Activated CD4-positive, alpha-beta T cell treated with anti-CD3 and anti-CD28 coated beads, Interleukin-2, amount 50 U/mL, for 24 hours (primary cell): ENCODE data around the gene SEMA4A.
"Not testable (repeated sequence)": the region's sequence is repeated elsewhere in the genome, so short reads cannot be mapped to it uniquely, and the experiment has no call there.

Experiments used
- DNase-seq, 2 donors: peaks; one replicate each; pipeline ENCODE4 v3.0.0-alpha.2; 2020; ENCODE audit warnings: low read depth in 1 of 2, low spot score in 1 of 2

Gene SEMA4A

GRCh38 chr1:156118177-156118868 is 35.1 kb upstream of the SEMA4A start:
- DNase-seq = no peak

- DNase-seq = no peak
Observed at GRCh38 chr1:156119503-156120209, 33.7 kb upstream of the SEMA4A start.

DNA sequence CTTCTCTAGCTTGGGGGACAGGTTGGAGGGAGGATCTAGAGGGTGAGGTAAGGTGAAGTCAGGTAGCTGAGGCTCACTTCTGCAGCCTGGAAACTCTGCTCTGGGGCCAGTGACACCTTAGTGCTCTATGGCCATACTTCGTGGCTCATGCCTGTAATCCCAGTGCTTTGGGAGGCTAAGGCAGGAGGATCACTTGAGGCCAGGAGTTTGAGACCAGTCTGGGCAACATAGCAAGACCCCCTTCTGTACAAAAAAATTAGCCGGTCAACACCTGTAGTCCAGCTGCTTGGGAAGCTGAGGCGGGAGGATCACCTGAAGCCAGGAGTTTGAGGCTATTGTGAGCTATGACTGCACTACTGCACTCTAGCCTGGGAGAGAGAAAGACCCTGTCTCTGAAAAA is 33.1 kb upstream of the SEMA4A start:
- no peak for DNase-seq

- not testable (repeated sequence) for DNase-seq
Observed at GRCh38 chr1:156121005-156121404, 32.4 kb upstream of the SEMA4A start.

DNA sequence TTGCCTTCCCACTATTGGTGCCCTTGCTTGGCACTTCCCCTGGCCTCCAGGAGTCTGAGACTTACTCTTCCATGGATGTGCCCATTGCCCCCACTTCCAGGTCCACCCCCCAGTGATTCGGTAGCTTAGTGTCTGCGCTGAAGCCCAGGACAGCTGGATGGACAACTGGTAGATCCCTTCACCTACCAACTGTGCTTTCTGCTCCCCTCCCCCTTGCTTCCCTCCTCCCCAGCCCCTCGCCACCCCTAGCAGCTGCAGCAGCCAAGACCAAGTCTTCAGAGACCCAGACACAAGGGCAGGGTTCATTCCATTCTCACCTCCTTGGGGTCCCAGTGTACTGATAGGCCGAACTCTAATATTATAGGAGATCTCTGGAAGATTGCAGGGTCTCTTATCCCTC is 31.9 kb upstream of the SEMA4A start:
- no peak for DNase-seq

DNA sequence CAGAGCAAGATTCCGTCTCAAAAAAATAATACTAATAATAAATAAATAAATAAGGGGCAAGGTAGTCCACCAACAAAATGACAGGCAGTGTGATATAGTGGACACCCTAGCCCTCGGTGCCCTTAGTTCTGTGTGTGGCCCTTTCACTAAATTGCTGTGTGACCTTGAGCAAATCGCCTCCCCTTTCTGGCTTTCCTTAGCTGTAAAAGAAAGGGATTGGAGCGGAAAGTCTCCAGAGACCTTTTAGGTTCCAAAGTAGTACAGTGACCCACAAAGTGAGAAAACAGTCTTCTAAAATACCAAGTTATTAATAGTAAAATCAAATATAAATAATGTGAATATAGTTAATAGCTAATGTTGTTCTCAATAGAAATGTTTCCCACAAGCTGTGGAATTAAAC is 31.3 kb upstream of the SEMA4A start:
- DNase-seq = no peak

DNA sequence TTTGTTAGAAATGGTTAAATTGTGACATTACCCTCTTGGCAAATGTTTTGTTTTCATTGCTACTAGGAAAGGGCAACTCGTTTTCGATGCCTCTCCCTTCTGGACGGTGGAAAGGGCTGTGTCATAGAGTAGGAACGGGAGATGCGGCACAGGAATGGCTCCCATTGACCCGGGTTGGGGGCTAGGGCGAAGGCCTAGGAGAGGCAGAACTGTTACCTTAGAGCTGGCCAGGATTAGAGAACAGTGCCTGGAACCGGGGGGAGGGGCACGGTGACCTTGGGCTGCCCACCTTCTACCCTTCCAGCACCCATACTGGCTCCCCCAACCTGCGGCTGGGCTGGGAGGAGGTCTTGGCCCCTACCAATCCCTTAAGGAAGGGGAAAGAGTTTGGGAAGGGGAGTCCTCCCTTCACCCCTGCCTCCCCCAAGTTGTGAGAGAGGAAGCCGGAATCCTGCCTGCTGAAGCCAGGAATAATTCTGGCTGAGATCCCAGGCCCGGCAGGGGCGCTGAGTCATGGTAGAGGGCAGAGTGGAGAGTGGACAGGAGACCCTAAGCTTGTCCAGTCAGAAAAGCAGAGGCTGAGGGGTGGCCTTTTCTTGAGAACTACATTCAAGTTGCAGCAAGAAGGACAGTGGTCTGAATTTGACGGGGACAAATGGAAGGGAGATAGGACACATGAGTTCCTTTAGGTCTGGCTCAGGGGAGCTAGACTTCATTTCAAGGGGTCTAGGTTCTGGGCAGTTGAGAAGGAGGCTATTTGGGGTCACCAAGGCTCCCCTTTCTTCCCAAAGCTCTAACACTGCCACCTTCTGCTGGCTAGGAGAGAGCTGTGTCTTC is 30.6 kb upstream of the SEMA4A start:
- no peak for DNase-seq

DNA sequence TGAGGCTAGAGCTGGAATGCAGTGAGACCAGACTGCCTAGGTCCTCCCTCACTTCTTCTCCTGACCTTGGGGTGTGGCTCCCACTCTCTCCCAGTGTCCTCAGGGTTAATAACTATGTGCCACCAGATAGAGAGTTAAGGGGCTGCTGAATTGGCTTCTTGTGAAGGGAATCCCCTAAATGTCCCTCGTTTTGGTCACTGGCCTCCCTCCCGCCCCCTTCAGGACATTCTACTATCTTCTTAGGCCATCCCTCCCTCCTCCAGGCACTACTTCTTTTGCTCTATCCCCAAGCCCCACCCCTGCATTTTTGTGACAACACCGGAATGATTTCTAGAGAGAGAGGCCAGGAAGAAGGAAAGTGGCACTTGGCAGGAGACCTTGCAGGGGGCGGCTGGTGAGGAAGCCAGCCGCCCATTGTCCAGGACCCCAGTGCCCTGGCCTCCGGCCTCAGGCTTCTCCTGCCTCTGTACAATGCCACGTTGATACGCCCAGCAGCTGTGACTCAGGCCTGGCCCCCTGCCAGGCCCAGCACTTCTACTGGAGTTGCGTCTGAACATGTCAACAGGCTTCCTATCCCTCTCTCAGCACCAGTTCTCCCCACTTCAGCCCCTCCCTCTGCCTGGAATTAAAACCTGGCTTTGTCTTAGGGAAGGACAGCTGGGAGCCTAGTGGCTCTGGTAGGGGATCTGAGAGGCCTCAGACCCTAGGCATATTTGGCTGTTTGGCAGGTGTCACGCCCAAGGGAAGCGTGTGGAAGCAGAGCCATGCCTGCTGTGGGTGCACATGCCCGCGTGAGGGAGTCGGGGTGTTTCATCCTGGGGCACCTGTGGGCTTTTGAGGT is 29.8 kb upstream of the SEMA4A start:
- no peak for DNase-seq

DNA sequence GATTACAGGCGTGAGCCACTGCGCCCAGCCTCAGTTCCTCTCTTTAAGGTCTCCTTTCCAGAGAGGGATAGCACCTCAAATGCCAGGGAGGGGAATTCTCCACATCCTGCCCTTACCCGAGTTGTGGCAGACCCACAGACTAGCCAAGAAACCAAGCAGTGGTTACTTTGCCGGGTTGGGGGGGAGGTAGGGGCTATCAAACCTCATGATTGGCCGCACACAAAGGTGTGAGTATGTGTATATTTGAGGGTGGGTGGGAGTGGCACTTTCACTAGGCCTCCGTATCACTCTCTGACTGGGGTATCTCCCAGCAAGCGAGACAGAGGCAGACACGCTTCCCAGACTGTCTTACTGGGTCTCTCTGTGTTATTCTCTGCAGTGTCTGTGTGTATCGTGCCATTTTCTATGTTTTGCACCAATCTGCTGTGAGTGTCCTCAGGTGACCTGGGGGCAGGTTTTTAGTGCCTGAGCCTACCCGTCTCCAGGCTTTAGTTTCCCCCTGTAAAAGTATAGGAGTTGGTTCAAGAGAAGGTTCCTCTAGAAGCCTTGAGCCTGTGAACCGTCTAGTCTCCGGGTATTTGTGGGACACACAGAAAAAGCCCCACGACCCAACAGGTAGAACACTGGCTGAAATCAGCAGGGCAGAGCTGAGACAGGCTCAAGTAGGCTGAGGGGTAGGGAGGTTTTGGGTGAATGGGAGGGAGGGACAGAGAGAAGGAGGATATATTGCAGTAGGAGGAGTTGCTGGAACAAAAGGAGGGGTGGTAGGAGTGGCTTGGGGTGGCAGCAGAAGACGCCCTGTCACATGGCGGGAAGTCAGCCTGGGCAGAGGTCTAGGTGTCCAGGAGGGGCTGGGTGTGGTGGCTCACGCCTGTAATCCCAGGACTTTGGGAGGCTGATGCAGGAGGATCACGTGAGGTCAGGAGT is 28.6 kb upstream of the SEMA4A start:
- no peak for DNase-seq

- not testable (repeated sequence) for DNase-seq
Observed at GRCh38 chr1:156125544-156125943, 27.8 kb upstream of the SEMA4A start.

DNA sequence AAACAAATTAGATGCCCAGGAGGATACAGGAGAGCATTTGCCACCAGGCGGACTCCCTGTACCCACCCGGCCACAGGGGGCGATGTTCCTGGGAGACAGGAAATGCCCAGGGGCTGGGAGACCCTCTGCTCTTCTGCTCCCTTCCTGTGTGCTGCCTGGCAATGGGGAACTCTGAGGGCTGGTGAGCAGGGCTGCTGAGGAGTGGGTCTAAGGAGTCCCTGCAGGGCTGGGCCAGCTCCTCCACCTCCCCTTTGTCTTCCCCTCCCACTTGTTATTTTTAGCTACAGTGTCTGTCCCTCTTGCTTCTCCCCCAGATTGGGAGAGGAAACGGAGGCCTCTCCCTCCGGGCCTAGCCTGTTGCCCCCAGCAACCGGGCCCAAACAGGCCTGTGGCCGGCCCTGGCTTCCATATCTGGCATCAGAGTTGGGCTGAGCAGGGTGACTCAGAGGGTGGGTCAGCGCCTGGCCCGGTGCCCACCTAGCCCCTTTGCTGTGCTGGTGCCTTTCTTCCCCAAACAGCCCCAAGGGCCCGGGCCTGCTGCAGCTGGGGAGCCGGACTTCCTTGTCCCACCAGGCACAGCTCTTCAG is 27.2 kb upstream of the SEMA4A start:
- DNase-seq = no peak

- peak; percentile 44 to 84 for DNase-seq
Observed at GRCh38 chr1:156126630-156127534, 26.5 kb upstream of the SEMA4A start.

- no peak for DNase-seq
Observed at GRCh38 chr1:156128308-156128653, 25.1 kb upstream of the SEMA4A start.

DNA sequence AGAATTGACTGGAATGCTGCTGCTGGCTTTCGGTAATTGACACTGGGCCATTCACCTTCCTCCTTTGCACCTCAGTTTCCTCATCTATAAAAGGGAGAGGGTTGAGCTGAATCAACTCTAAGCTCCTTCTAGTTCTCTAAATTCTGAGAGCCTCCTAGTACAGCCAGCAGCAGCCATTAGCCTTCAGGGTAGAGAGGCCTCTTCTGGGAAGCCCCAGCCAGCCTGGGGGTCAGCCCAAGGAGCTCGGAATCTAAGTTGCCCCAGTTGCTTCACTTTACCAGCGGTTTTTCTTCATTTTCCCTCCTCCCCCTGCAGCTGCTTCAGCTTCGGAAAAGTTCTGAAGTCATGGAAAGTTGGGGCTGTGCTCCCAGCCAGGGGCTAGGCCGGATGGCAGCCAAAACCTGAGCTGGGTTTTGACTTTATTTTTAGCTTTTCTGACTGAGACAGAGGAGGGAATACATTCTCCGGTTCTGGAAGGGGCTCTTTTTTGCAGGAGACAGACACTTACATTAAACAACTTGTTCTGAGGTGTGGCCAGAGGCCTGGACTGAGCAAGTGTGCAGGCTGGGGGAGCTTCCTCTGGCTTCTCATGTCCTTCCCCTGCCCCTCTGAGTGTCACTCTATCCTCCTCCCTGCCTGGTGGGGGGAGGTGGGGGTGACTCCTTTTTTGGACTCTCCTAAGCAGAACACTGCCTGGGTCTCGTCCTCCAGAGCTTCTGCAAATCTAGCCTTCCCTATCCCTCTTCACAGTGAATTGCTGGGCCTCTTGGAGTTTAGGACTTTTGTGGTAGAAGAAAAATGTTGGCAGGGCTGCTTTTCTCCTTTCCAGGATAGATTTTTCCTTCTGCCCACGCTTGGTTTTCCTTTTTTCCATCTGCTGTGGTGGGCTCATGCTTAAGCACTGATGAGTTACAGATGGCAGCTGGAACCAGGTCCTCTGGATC is 24.5 kb upstream of the SEMA4A start:
- DNase-seq = no peak

GRCh38 chr1:156129687-156130577 is 23.5 kb upstream of the SEMA4A start:
- DNase-seq = peak; percentile 72 to 76

DNA sequence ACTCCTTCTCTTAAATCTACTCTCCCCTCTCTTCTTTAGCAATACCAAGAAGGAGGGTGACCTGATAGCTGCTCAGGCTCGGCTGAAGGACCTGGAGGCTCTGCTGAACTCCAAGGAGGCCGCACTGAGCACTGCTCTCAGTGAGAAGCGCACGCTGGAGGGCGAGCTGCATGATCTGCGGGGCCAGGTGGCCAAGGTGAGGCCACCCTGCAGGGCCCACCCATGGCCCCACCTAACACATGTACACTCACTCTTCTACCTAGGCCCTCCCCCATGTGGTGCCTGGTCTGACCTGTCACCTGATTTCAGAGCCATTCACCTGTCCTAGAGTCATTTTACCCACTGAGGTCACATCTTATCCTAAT is 22.8 kb upstream of the SEMA4A start:
- no peak for DNase-seq
